Effector memory CD8-positive, alpha-beta T cell (primary cell): ENCODE measurements around the gene CDHR4.
A peak's percentile ranks its signal among the peaks of the same experiment; 100 is the strongest.
"Not testable (repeated sequence)": the region's sequence is repeated elsewhere in the genome, so short reads cannot be mapped to it uniquely, and the experiment has no call there.

Experiments
- ATAC-seq: fragments of 150-1000 bp; cut with Tn5 transposase; replicated peaks from 2 replicates; pipeline ENCODE4 v1.10.0; 2021; ENCODE audit warnings: mild to moderate bottlenecking, moderate library complexity
- DNase-seq, 3 experiments: peaks; one replicate each; pipeline ENCODE4 v3.0.0; 2021
- H3K27ac Mint-ChIP-seq, 2 donors: one replicate each; pipeline ENCODE4 v1.8.0; 2022; ENCODE audit warnings: mild to moderate bottlenecking in 2 of 2, mixed read lengths in 2 of 2, moderate library complexity in 2 of 2
- H3K27me3 Mint-ChIP-seq, 2 donors: one replicate each; pipeline ENCODE4 v1.8.0; 2022; ENCODE audit warnings: mixed read lengths in 2 of 2
- H3K36me3 Mint-ChIP-seq: one replicate; pipeline ENCODE4 v1.8.0; 2022; ENCODE audit warnings: mild to moderate bottlenecking, moderate library complexity, mixed read lengths; ENCODE audit not compliant: insufficient read depth
- H3K4me1 Mint-ChIP-seq, 2 donors: one replicate each; pipeline ENCODE4 v1.8.0; 2022; ENCODE audit warnings: low read depth in 2 of 2, mixed read lengths in 2 of 2
- H3K4me3 Mint-ChIP-seq, 2 donors: one replicate each; pipeline ENCODE4 v1.8.0; 2022; ENCODE audit warnings: mild to moderate bottlenecking in 2 of 2, mixed read lengths in 2 of 2, moderate library complexity in 2 of 2
- H3K9me3 Mint-ChIP-seq, 2 donors: one replicate each; pipeline ENCODE4 v1.8.0; 2022; ENCODE audit warnings: mixed read lengths in 2 of 2

The CDHR4 gene

DNA sequence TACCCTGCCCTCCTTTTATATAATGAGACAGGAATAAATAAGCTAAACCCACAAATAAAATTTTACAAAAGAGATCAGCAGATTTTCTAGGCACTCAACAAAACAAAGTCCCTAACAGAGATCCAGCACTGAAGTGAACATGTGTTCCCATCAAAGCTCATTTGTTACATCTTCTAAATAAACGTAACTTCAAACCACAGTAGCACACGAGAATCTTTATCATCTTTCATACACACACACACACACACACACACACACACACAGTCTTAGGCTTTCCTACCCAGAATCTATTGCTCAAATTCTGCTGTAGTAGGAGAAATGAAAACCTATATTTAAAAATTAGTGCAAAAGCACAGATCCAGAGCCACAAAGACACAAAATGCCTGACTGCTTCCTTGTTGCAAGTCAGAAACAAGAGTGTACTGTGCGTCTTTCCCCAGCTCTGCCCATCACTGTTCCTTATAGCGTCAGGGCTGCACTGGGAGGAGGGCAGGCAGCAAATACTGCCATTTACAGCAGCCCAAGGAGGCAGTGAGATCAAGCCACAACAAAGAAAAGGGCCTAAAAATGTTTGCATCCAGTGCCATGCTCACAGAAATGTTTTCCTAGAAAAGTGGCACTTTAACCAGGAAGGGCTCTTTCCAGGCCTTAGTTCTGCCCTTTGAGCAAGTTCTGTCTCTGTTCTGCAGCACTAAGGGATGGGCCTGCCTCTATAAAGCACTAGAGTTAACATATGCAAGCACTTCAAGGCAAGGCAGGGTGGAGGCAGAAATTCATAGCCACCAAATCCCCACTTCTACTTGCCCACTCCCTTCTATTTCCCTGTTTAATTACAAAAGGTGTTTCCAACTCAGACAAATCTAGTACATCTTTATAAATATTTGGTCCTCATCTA is 19.3 kb downstream of the CDHR4 start:
- peaks cover 23 to 40% of the 10 kb centered on the region in 2 donors for H3K4me1 Mint-ChIP-seq
- peak overlapping the region; percentile 47 to 77 for H3K27ac Mint-ChIP-seq
- peaks cover 47% of the 10 kb centered on the region for H3K36me3 Mint-ChIP-seq
- H3K4me3 Mint-ChIP-seq = peak overlapping the region in 1 of 2 donors; percentile 46
- H3K27me3 Mint-ChIP-seq = no peaks in the 10 kb centered on the region
- no peak for DNase-seq
- no peak for ATAC-seq
- H3K9me3 Mint-ChIP-seq = no peaks in the 10 kb centered on the region

DNA sequence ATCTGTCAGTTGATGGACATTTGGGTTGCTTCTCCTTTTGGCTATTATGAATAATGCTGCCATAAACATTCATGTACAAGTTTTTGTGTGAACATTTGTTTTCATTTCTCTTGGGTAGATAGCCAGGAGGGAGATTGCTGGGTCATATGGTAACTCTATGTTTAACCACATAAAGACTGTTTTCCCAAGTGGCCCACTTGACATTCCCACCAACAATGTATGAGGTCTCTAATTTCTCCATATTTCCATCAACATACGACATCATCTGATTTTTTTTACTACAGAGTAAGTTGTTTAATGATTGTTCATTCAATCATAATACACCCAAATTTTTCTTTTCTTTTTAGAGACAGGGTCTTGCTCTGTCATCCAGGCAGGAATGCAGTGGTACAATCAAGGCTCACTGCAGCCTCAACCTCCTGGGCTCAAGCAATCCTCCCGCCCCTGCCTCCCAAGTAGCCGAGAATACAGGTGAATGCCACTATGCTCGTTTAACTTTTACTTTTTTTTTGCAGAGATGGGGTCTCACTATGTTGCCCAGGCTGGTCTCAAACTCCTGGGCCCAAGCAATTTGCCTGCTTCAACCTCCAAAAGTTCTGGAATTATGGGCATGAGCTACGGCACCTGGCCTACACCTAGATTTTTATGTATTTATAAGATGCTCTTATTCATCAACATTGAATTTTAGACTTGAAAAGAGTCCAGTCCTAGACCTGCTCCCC is 20.2 kb downstream of the CDHR4 start:
- Mint-ChIP-seq H3K27ac (peak overlapping the region; percentile 47 to 77), H3K36me3 (peaks cover 44% of the 10 kb centered on the region), H3K9me3 (no peaks in the 10 kb centered on the region), H3K27me3 (no peaks in the 10 kb centered on the region), H3K4me1 (peaks cover 23 to 37% of the 10 kb centered on the region in 2 donors), H3K4me3 (peak overlapping the region in 1 of 2 donors; percentile 46)
- DNase-seq (no peak), ATAC-seq (no peak)

DNA sequence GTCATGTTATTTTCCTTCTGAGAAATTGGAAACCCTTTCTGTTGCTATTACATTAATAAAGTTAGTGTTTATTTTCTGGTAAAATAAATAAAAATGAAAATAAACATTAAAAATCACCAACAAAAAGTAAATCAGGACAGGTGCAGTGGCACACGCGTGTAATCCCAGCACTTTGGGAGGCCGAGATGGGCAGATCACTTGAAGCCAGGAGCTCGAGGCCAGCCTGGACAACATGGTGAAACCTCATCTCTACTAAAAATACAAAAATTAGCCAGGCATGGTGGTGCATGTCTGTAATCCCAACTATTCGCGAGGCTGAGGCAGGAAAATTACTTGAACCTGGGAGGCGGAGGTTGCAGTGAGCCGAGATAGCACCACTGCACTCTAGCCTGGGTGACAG is 23.6 kb downstream of the CDHR4 start:
- ATAC-seq, H3K4me3 Mint-ChIP-seq, H3K9me3 Mint-ChIP-seq, DNase-seq, H3K27ac Mint-ChIP-seq, H3K27me3 Mint-ChIP-seq: not testable (repeated sequence)
- Mint-ChIP-seq H3K4me1 (peaks cover 20 to 37% of the 10 kb centered on the region in 2 donors), H3K36me3 (peaks cover 39% of the 10 kb centered on the region)

DNA sequence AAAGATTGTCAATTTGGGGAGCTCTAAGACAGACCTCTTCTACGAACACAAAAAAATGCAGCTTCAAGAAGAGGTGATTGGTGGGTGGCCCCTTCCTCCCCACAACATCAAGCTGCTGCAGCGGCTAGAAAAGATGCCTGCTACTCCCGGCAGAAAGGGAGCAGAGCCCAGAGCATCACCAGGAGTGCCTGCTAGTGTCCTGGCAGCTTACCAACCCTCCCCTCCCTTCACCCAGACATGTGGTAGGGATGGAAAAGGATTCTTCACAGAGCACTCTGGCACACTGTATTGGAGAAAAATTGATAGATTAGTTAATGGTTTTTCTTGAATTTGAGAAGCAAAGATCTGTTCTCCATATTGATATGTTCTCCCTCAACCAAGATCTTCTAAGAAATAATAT is 24.1 kb downstream of the CDHR4 start:
- Mint-ChIP-seq H3K27me3 (no peaks in the 10 kb centered on the region), H3K9me3 (no peaks in the 10 kb centered on the region), H3K4me1 (peaks cover 20 to 31% of the 10 kb centered on the region in 2 donors), H3K4me3 (no peak overlapping the region), H3K27ac (no peak overlapping the region), H3K36me3 (peaks cover 35% of the 10 kb centered on the region)
- DNase-seq (no peak), ATAC-seq (no peak)

DNA sequence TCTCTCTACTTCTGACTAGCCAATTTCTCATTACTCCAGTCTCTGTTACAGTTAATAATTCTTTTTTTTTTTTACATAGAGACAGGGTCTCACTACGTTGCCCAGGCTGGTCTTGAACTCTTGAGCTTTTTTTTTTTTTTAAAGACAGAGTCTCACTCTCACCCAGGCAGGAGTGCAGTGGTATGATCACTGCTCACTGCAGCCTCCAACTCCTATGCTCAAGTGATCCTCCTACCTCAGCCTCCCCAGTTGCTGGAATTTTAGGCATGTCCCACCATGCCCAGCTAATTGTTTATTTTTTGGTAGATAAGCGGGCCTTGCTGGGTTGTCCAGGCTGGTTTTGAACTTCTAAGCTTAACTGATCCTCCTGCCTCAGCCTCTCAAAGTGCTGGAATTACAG is 27.0 kb downstream of the CDHR4 start:
- ATAC-seq (no peak), DNase-seq (no peak)
- H3K9me3 Mint-ChIP-seq = no peaks in the 10 kb centered on the region
- no peak overlapping the region for H3K4me3 Mint-ChIP-seq
- peaks cover 10 to 30% of the 10 kb centered on the region in 2 donors for H3K4me1 Mint-ChIP-seq
- H3K27me3 Mint-ChIP-seq = no peaks in the 10 kb centered on the region
- no peak overlapping the region for H3K27ac Mint-ChIP-seq
- peaks cover 19% of the 10 kb centered on the region for H3K36me3 Mint-ChIP-seq

DNA sequence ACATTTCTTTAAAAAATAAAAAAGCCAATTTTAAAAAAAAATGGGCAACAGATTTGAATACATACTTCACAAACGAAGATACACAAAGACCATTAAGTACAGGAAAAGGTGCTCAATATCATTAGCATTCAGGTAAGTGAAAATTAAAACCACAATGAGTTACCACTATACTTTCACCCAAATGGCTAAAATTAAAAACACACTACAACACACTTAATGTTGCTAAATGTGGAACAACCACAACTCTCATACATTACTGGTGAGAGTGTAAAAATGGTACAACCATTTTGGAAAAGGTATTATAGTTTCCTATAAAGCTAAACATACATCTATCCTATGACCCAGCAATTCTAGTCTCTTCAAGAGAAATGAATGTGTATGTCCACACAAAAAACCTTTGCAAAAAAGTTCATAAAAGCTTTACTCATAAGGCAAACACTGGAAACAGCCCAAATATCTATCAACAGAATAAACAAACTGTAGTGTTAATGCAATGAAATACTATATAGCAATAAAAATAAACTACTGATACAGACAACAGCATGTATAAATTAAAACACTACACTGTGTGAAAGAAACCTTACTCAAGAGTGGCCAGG is 28.2 kb downstream of the CDHR4 start:
- H3K4me3 Mint-ChIP-seq = no peak overlapping the region
- no peaks in the 10 kb centered on the region for H3K27me3 Mint-ChIP-seq
- no peaks in the 10 kb centered on the region for H3K9me3 Mint-ChIP-seq
- H3K4me1 Mint-ChIP-seq = peaks cover 7 to 25% of the 10 kb centered on the region in 2 donors
- peaks cover 10% of the 10 kb centered on the region for H3K36me3 Mint-ChIP-seq
- H3K27ac Mint-ChIP-seq = no peak overlapping the region
- ATAC-seq = no peak
- DNase-seq = no peak

DNA sequence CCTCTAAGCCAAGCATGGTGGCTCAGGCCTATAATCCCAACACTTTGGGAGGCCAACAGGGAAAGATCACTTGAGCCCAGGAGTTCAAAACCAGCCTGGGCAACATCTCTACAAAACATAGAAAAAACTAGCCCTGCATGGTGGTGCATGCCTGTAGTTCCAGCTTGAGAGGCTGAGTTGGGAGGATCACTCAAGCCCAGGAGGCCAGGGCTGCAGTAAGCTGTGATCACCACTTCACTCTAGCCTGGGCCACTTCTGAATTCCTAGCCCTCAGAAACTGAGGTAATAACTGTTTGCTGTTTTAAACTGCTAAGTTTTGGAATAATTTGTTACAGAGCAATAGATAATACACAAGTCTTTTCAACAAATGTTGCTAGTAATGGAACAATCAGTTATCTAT is 29.7 kb downstream of the CDHR4 start:
- ATAC-seq = no peak
- no peak for DNase-seq
- no peaks in the 10 kb centered on the region for H3K27me3 Mint-ChIP-seq
- H3K9me3 Mint-ChIP-seq = no peaks in the 10 kb centered on the region
- H3K4me3 Mint-ChIP-seq = no peak overlapping the region
- H3K4me1 Mint-ChIP-seq = peaks cover 5 to 27% of the 10 kb centered on the region in 2 donors
- H3K36me3 Mint-ChIP-seq = peaks cover 2% of the 10 kb centered on the region
- peak overlapping the region in 1 of 2 donors; percentile 8 for H3K27ac Mint-ChIP-seq

DNA sequence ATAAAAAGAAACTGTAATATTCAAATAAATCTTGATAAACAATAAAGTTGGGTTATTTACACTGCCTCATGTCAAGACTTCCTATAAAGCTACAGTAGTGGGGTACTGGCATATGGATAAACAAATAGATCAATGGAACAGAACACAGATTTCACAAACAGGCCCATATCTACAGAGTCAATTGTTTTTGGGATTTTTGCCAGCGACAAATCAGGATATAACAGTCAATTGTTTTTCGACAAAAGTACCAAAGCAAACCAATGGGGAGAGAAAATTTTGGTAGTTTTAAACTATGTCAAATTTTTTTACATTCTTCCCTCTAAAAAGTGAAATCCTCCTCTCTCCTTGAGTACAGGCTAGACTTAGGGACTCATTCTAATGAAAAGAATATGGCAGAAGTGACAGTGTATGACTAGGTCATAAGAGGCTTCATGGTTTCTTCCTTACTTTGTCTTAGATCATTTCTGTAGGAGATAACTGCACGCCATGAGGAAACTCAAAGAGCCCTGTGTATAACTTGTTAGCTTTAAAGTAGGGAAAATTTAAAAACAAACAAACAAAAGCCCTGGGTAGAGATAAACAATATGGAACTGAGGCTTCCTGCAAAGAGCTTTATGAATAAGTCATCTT is 30.3 kb downstream of the CDHR4 start:
- DNase-seq (no peak), ATAC-seq (no peak)
- Mint-ChIP-seq H3K4me3 (no peak overlapping the region), H3K4me1 (peaks cover 7 to 28% of the 10 kb centered on the region in 2 donors), H3K27me3 (no peaks in the 10 kb centered on the region), H3K9me3 (no peaks in the 10 kb centered on the region), H3K27ac (peak overlapping the region in 1 of 2 donors; percentile 8), H3K36me3 (peaks cover 2% of the 10 kb centered on the region)

DNA sequence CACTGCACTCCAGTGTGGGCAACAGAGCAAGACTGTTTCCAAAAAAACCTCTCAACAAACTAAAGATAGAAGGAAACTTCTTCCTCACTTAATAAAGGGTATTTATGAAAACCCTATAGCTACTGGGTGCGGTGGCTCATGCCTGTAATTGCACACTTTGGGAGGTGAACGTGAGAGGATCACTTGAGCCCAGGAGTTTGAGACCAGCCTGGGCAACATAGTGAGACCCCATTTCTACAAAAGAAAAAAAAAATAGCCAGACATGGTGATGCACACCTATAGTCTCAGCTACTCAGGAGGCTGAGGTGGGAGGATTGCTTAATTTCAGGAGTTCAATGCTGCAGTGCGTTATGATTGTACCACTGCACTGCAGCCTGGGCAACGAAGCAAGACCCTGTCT is 35.7 kb downstream of the CDHR4 start:
- Mint-ChIP-seq H3K27me3 (no peaks in the 10 kb centered on the region), H3K27ac (no peak overlapping the region), H3K4me3 (no peak overlapping the region), H3K9me3 (no peaks in the 10 kb centered on the region), H3K4me1 (peaks cover 8 to 21% of the 10 kb centered on the region in 2 donors), H3K36me3 (peaks cover 9% of the 10 kb centered on the region)
- DNase-seq = no peak
- no peak for ATAC-seq

DNA sequence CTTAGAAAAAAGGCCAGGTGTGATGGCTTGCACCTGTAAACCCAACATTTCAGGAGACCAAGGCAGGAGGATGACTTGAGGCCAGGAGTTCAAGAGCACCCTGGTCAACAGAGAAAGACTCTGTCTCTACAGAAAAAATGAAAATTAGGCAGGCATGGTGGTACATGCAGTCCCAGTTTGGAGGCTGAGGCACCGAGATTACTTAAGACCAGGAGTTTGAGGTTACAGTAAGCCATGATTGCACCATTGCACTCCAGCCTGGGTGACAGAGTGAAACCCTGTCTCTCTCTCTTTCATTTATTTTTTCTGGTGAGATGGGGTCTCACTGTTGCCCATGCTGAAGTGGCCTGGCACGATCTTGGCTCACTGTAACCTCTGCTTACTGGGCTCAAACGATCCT is 38.0 kb downstream of the CDHR4 start:
- DNase-seq = no peak
- Mint-ChIP-seq H3K4me3 (no peak overlapping the region), H3K9me3 (no peaks in the 10 kb centered on the region), H3K27me3 (no peaks in the 10 kb centered on the region), H3K27ac (no peak overlapping the region), H3K36me3 (peaks cover 9% of the 10 kb centered on the region), H3K4me1 (peaks cover 14 to 36% of the 10 kb centered on the region in 2 donors)
- ATAC-seq = no peak

DNA sequence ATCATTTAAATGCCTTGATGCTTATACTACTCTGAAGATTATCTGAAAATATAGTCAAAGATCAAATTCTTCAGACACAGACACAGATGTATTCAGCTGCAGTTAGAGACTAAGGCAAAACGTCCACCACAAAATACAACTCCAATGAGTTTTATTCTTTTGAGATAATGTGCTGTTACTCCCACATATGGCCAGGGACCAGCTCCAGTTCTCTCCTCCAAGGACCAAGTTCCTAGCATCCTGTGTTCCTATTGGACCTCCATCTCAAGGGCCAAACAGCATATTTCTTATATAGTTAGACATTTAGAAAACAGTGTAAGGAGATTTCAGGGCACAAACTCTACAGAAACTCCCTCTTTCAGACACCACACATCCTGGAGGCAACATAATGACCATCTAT is 40.4 kb downstream of the CDHR4 start:
- ATAC-seq (no peak), DNase-seq (no peak)
- H3K4me1 Mint-ChIP-seq = peaks cover 20 to 47% of the 10 kb centered on the region in 2 donors
- peak overlapping the region in 1 of 2 donors; percentile 44 for H3K27ac Mint-ChIP-seq
- no peak overlapping the region for H3K4me3 Mint-ChIP-seq
- H3K36me3 Mint-ChIP-seq = peaks cover 9% of the 10 kb centered on the region
- H3K27me3 Mint-ChIP-seq = no peaks in the 10 kb centered on the region
- no peaks in the 10 kb centered on the region for H3K9me3 Mint-ChIP-seq

DNA sequence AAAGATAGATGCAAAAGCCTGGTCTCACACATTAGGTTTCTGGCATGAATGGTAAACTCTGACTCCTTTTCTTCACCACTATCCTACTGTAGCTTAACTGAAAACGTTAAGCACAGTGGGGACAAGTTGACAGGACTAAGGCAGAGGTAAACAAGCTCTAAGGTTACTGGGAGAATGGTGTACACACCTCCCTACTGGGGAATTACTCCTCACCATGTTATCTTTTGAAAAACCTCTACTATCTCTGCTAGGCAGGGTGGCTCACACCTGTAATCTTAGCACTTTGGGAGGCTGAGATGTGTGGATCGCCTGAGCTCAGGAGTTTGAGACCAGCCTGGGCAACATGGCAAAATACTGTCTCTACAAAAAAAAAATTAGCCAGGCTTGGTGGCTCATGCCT is 42.5 kb downstream of the CDHR4 start:
- no peak for ATAC-seq
- peaks cover 24 to 54% of the 10 kb centered on the region in 2 donors for H3K4me1 Mint-ChIP-seq
- peak overlapping the region in 1 of 2 donors; percentile 4 for H3K27ac Mint-ChIP-seq
- H3K9me3 Mint-ChIP-seq = no peaks in the 10 kb centered on the region
- no peaks in the 10 kb centered on the region for H3K27me3 Mint-ChIP-seq
- no peak overlapping the region for H3K4me3 Mint-ChIP-seq
- DNase-seq = no peak
- H3K36me3 Mint-ChIP-seq = no peaks in the 10 kb centered on the region

DNA sequence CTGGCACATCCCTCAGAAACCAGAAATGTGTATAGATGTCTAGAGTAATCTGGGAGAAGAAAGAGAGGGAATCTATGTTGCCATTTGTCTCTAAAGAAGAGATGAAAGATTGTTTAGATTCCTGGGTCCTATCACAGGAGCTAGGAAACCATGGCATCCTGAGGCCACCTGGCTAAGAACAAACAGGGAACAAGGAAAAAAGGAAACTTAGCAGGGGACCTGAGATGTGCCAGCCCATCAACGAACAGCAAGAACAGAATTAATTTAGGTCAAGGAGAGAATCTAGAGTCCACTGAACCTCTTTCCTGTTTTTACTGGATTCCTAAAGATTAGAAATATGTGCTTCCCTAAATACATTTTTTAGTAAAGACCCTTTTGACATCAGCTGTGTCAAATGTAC is 43.6 kb downstream of the CDHR4 start:
- no peak overlapping the region for H3K4me3 Mint-ChIP-seq
- peaks cover 24 to 54% of the 10 kb centered on the region in 2 donors for H3K4me1 Mint-ChIP-seq
- peak overlapping the region in 1 of 2 donors; percentile 49 for H3K27ac Mint-ChIP-seq
- no peaks in the 10 kb centered on the region for H3K9me3 Mint-ChIP-seq
- ATAC-seq (no peak), DNase-seq (no peak)
- no peaks in the 10 kb centered on the region for H3K27me3 Mint-ChIP-seq
- peaks cover 3% of the 10 kb centered on the region for H3K36me3 Mint-ChIP-seq
